Effector memory CD4-positive, alpha-beta T cell (primary cell): ENCODE measurements around the gene HMHB1.

Experiments
- DNase-seq, 3 donors: peaks; one replicate each; pipeline ENCODE4 v3.0.0-alpha.2; 2020
- H3K27ac ChIP-seq: 2 replicates; pipeline ENCODE4 v1.7.0; 2013; ENCODE audit warnings: mild to moderate bottlenecking, low read length, moderate library complexity; ENCODE audit not compliant: insufficient read depth, poor library complexity, severe bottlenecking
- H3K27me3 ChIP-seq: replicated peaks from 2 replicates; pipeline ENCODE4 v1.7.0; 2013; ENCODE audit warnings: mild to moderate bottlenecking, low read length; ENCODE audit not compliant: insufficient read depth, control insufficient read depth, poor library complexity, severe bottlenecking
- H3K36me3 ChIP-seq: 2 replicates; pipeline ENCODE4 v1.7.0; 2013; ENCODE audit warnings: mild to moderate bottlenecking, low read length, moderate library complexity; ENCODE audit not compliant: control insufficient read depth, insufficient read depth
- H3K4me1 ChIP-seq: 2 replicates; pipeline ENCODE4 v1.7.0; 2013; ENCODE audit warnings: low read length, mild to moderate bottlenecking; ENCODE audit not compliant: control insufficient read depth, insufficient read depth, poor library complexity, severe bottlenecking
- H3K4me3 ChIP-seq: 2 replicates; pipeline ENCODE4 v1.7.0; 2013; ENCODE audit warnings: low read length, low read depth, mild to moderate bottlenecking; ENCODE audit not compliant: insufficient read depth, poor library complexity, severe bottlenecking
- H3K9me3 ChIP-seq: 2 replicates; pipeline ENCODE4 v1.7.0; 2013; ENCODE audit warnings: mild to moderate bottlenecking, low read length, moderate library complexity; ENCODE audit not compliant: control insufficient read depth

The HMHB1 gene

GRCh38 chr5:143860211-143860610 lies 48.2 kb downstream of the HMHB1 start:
- H3K4me1 ChIP-seq = no peaks in the 10 kb centered on the region
- H3K9me3 ChIP-seq = no peaks in the 10 kb centered on the region
- H3K27me3 ChIP-seq = no peaks in the 10 kb centered on the region
- H3K4me3 ChIP-seq = no peak overlapping the region
- no peaks in the 10 kb centered on the region for H3K36me3 ChIP-seq
- no peak overlapping the region for H3K27ac ChIP-seq
- DNase-seq = no peak

GRCh38 chr5:143862271-143862670 lies 50.3 kb downstream of the HMHB1 start:
- Histone ChIP-seq H3K4me1 (no peaks in the 10 kb centered on the region), H3K27me3 (no peaks in the 10 kb centered on the region), H3K36me3 (no peaks in the 10 kb centered on the region), H3K9me3 (no peaks in the 10 kb centered on the region), H3K27ac (no peak overlapping the region), H3K4me3 (no peak overlapping the region)
- no peak for DNase-seq

GRCh38 chr5:143865426-143866025 lies 53.6 kb downstream of the HMHB1 start:
- no peak overlapping the region for H3K27ac ChIP-seq
- H3K27me3 ChIP-seq = no peaks in the 10 kb centered on the region
- no peak for DNase-seq
- H3K4me1 ChIP-seq = no peaks in the 10 kb centered on the region
- H3K9me3 ChIP-seq = no peaks in the 10 kb centered on the region
- H3K36me3 ChIP-seq = no peaks in the 10 kb centered on the region
- no peak overlapping the region for H3K4me3 ChIP-seq
